GM23248 (cell line): ENCODE measurements around the gene PLSCR3.

ENCODE experiments used
- EZH2 ChIP-seq: fragments of 200-600 bp; sonication (generic); IDR thresholded peaks from 2 replicates; pipeline ENCODE4 v1.6.1; 2018; ENCODE audit warnings: antibody characterized with exemption, mild to moderate bottlenecking; ENCODE audit not compliant: insufficient read depth, poor library complexity, severe bottlenecking
- EZH2phosphoT487 ChIP-seq: fragments of 200-600 bp; sonication (generic); IDR thresholded peaks from 2 replicates; pipeline ENCODE4 v1.6.1; 2018; ENCODE audit warnings: antibody characterized with exemption, moderate library complexity, mild to moderate bottlenecking, low read depth; ENCODE audit not compliant: insufficient read depth

DNA sequence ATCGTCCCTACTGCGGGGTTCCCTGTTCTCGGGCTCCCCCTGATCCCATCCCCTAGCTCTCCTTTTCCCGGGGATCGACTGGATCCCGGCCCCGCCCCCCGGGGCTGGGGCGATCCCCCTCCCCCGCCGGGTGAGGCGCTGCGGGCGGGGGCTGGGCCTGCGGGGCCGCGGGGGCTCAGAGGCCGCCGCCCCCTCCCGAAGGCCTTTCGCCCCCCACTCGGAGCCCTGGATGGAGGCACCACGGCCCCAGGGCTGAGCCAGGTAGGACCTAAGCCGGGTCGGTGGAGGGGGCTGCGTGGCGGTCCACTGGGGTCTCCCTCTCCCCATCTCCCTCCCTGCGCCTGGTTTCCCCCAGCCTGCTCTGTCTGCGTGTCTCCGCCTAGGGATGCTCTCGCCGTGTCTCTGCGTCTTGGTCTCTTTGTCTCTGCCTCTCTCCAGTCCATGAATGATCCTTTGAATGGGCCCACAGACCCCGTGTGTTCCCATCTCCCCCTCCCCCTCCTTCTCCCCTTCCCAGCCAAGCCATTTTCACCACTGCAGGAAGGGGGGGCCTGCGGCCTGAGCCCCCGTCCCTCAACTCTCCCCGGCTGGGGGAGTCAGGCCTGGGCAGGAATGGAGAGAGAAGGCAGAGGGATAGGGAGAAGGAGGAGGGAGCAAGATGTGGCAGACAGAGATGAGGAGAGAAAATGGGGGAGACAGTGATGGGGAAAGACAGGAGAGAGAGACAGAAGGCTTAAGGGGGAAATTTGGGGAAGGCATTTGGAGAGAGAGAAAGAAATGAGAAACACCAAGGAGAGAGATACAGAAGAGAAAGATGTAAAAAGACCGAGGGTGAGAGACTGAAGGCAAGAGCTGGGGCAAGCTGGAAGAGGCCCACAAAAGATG, 11.3 kb upstream of the PLSCR3 start:
- TF ChIP-seq EZH2: no peak
- no peak for TF ChIP-seq EZH2phosphoT487
